ENCODE measurements around the gene ATP10B. TPM values are rescaled to one million over a fixed set of nuclear protein-coding genes. Genes with fewer than 3 reads are reported as not detected.

Gene ATP10B
- total RNA-seq, 4 donors from 2014 or later, result 9.0 to 45.9 (median 13.9) TPM

DNA sequence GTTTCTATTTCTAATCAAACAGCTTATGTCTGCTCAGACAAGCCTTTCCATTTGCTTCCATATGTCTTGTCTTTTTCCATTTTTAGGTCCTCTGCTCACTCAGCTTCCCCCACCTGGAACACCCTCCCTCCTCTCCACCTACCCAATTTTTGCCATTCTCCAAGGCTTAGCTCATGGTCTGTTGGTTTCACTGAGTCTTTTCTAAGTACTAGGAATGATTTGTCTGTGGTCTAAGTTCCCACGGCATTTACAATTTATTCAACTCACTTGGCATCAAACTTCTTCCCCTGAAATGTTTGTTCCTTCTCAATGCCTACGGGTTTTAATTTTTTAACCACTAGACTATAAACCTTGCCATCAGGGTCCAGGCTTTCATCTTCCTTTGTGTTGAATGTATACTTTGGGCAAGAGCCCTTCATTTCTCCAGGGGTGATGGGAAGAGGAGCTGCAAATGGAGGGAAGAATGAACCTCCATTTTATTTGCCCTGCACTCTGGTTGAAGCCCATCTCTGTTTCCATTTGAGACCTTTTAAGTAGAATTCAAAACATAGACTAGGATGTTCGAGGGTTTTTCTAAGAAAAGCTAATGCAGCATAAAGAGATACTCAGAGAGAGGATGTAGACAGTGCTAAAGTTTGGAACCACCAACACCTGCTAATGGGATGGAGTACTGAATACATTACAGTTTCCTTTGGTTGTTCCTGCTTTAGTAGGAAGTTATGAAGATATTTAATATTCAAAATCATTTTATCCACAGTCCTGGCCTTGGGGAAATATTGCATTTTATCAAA, 326.3 kb downstream of the ATP10B start:
- no peak overlapping the region for H3K4me3 ChIP-seq
- no peak overlapping the region for H3K27ac ChIP-seq
- H3K4me1 ChIP-seq, result peaks cover 0 to 5% (median 0%) of the 10 kb centered on the region in 4 donors
- no peak for DNase-seq (ENCODE audit: low spot score in 2 of 2)
- H3K36me3 ChIP-seq, result no peaks in the 10 kb centered on the region
- 75 to 77% methylated on average over 3 of the region's 3 CpGs for WGBS, 2 donors
- H3K27me3 ChIP-seq, result no peaks in the 10 kb centered on the region
- TF ChIP-seq POLR2A (IDR thresholded peaks at IDR 0.05) (no peak), EP300 (IDR thresholded peaks at IDR 0.05) (no peak)
- TF ChIP-seq, protein P1, sequence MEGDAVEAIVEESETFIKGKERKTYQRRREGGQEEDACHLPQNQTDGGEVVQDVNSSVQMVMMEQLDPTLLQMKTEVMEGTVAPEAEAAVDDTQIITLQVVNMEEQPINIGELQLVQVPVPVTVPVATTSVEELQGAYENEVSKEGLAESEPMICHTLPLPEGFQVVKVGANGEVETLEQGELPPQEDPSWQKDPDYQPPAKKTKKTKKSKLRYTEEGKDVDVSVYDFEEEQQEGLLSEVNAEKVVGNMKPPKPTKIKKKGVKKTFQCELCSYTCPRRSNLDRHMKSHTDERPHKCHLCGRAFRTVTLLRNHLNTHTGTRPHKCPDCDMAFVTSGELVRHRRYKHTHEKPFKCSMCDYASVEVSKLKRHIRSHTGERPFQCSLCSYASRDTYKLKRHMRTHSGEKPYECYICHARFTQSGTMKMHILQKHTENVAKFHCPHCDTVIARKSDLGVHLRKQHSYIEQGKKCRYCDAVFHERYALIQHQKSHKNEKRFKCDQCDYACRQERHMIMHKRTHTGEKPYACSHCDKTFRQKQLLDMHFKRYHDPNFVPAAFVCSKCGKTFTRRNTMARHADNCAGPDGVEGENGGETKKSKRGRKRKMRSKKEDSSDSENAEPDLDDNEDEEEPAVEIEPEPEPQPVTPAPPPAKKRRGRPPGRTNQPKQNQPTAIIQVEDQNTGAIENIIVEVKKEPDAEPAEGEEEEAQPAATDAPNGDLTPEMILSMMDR (IDR thresholded peaks at IDR 0.05), result no peak
- H3K9me3 ChIP-seq, result no peaks in the 10 kb centered on the region

DNA sequence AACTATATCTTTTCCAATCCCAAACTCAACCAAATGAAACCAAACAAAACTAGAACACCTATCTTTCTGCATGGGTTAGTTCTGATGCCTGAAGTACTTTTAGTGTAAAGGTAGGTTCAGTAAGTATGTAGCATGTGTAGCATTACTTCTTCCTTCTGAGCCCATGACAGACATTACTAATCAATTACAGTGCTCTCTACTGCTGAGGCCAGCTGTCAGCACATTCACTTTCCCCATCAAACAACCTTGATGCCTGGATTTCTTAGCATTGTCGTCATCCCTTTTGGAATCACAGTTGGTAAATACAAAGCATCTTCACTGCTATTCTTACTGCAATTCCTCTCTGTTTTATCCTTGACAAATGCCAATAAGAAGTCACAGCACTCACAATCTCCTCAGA, 327.2 kb downstream of the ATP10B start:
- Histone ChIP-seq H3K36me3 (no peaks in the 10 kb centered on the region), H3K4me3 (no peak overlapping the region), H3K9me3 (no peaks in the 10 kb centered on the region), H3K27ac (no peak overlapping the region), H3K4me1 (peaks cover 0 to 5% (median 0%) of the 10 kb centered on the region in 4 donors), H3K27me3 (no peaks in the 10 kb centered on the region)
- DNase-seq (ENCODE audit: low spot score in 2 of 2), result no peak
- 75 to 94% methylated on average over 1 of the region's 1 CpG for WGBS, 2 donors
- no peak for TF ChIP-seq EP300 (IDR thresholded peaks at IDR 0.05)
- TF ChIP-seq, protein P1 (IDR thresholded peaks at IDR 0.05), result no peak
- TF ChIP-seq POLR2A (IDR thresholded peaks at IDR 0.05), result no peak

DNA sequence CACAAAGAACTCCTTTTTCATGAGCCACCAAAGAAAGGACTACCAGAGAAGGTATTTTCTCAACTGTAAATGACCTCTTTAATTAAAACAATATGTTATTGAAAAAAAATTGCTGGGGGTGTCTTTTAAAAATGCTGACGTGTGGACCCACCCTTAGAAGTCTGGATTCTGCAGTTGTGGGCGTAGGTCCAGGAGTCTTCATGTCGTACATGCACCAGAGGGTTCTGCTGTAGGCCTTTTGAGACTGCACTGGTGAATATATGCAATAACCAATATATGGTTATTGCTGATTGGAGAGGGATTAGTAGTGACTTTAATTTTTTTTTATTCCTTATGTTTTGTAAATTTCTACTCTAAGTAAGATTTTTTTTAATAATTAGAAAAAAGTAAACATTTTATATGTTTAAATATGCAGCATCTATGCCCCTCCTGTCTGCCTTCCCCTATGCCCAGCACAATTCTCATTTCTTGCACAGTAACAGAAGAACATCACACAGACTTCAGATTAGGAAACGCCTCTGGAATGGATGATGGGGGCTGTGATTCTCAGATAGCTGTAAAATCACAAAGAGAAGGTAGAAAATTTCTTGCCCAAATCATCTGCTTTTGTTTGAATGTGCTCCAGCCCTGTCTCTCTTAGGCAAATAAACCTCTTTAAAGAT, 328.4 kb downstream of the ATP10B start:
- DNase-seq (ENCODE audit: low spot score in 2 of 2), result no peak
- Histone ChIP-seq H3K9me3 (no peaks in the 10 kb centered on the region), H3K36me3 (no peaks in the 10 kb centered on the region), H3K4me3 (no peak overlapping the region), H3K27me3 (no peaks in the 10 kb centered on the region), H3K4me1 (peaks cover 0 to 5% (median 0%) of the 10 kb centered on the region in 4 donors), H3K27ac (no peak overlapping the region)
- 49 to 55% methylated on average over 4 of the region's 4 CpGs for WGBS, 2 donors
- TF ChIP-seq POLR2A (IDR thresholded peaks at IDR 0.05) (no peak), EP300 (IDR thresholded peaks at IDR 0.05) (no peak)

DNA sequence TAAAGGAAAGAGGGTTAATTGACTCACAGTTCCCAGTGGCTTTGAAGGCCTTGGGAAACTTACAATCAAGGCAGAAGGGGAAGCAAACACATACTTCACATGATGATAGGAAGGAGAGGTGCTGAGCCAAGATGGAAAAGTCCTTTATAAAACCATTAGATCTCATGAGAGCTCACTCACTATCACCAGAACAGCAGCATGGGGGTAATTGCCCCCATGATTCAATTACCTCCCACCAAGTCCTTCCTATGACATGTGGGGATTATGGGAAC, 330.7 kb downstream of the ATP10B start:
- peaks cover 0 to 3% of the 10 kb centered on the region in 2 donors for H3K27me3 ChIP-seq
- H3K4me1 ChIP-seq, result peaks cover 0 to 5% (median 0%) of the 10 kb centered on the region in 4 donors
- TF ChIP-seq, protein P1 (IDR thresholded peaks at IDR 0.05), result no peak
- TF ChIP-seq EP300 (IDR thresholded peaks at IDR 0.05), result no peak
- no peak for TF ChIP-seq POLR2A (IDR thresholded peaks at IDR 0.05)
- no peak overlapping the region for H3K4me3 ChIP-seq
- H3K36me3 ChIP-seq, result no peaks in the 10 kb centered on the region
- no peak for DNase-seq (ENCODE audit: low spot score in 2 of 2)
- H3K27ac ChIP-seq, result no peak overlapping the region
- no peaks in the 10 kb centered on the region for H3K9me3 ChIP-seq

DNA sequence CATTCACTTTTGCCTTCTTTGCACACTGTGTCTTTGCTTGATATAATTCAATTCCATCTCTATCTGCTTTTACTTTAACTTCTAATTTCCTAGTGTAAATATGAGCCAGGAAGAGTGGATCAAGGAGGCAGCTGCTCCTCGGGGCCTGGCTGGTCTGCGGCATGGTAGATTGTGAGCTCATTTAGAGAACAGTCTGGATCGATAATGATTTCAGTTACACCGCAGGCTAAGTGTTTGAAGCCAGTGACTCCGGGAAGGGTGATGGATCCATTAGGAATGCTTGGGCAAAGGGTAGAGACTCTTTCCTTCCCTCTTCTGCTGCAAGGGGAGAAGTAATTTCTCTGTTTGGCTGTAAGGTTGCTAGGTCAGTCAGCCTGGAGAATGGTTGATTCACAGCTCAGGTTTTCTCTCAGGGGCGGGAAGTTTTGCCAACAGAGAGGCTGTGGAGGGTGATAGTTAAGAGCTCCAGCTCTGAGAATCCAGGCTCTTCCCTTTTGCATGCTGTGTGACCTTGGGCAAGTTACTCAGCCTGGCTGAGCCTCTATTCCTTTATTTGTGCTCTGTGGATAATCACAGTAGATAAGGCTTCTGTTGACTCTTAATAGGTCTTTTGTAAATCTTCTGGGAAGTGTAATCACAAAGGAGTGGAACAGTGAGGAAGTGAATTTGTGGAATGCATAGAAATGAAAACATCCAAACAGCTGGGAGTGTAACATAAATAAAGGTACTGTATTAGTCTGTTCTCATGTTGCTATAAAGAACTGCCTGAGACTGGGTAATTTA, 331.2 kb downstream of the ATP10B start:
- WGBS, 2 donors, result 66 to 68% methylated on average over 6 of the region's 6 CpGs
- H3K4me1 ChIP-seq, result peaks cover 0 to 5% (median 0%) of the 10 kb centered on the region in 4 donors
- no peak for DNase-seq (ENCODE audit: low spot score in 2 of 2)
- TF ChIP-seq POLR2A (IDR thresholded peaks at IDR 0.05) (no peak), EP300 (IDR thresholded peaks at IDR 0.05) (no peak)
- TF ChIP-seq, protein P1 (IDR thresholded peaks at IDR 0.05), result no peak
- H3K4me3 ChIP-seq, result no peak overlapping the region
- no peaks in the 10 kb centered on the region for H3K36me3 ChIP-seq
- no peaks in the 10 kb centered on the region for H3K9me3 ChIP-seq
- H3K27me3 ChIP-seq, result peaks cover 0 to 3% of the 10 kb centered on the region in 2 donors
- H3K27ac ChIP-seq, result no peak overlapping the region

All from tibial nerve (tissue), 4 donors.